MCF 10A (cell line): Measurements from ENCODE around the gene ZIK1. TPM values are rescaled to one million over a fixed set of nuclear protein-coding genes. Genes with fewer than 3 reads are reported as not detected.

Experiments
- BruUV-seq: library from RNA; stranded (reverse); fragments of 400-500 nt; replicated peaks from 2 replicates; lab custom pipeline; 2021; lab: Mats Ljungman, UMichigan
- CTCF ChIA-PET: fragments of 300-600 bp; sonication (Branson Sonifier 250); formaldehyde crosslinking; extraction: SDS; loops from one replicate; lab custom pipeline; 2021; ENCODE audit warnings: antibody characterized with exemption, inconsistent platforms; lab: Yijun Ruan, JAX
- POLR2A ChIA-PET: fragments of 300-600, 350-650 bp; sonication (Branson Sonifier 250); formaldehyde crosslinking; extraction: SDS; loops from one replicate; lab custom pipeline; 2020; ENCODE audit warnings: antibody characterized with exemption, inconsistent platforms; lab: Yijun Ruan, JAX
- DNase-seq: peaks from one replicate; pipeline ENCODE4 v3.0.0-alpha.2; 2018; ENCODE audit not compliant: unreplicated experiment
- H3K27ac Mint-ChIP-seq: one replicate; pipeline ENCODE4 v1.8.0; 2022; ENCODE audit warnings: mild to moderate bottlenecking, low read depth, mixed read lengths; ENCODE audit not compliant: unreplicated experiment
- H3K27me3 Mint-ChIP-seq: one replicate; pipeline ENCODE4 v1.8.0; 2022; ENCODE audit warnings: mixed read lengths; ENCODE audit not compliant: insufficient read depth, unreplicated experiment
- H3K36me3 Mint-ChIP-seq: one replicate; pipeline ENCODE4 v1.8.0; 2022; ENCODE audit warnings: mild to moderate bottlenecking, moderate library complexity, mixed read lengths; ENCODE audit not compliant: insufficient read depth, unreplicated experiment
- H3K4me1 Mint-ChIP-seq: one replicate; pipeline ENCODE4 v1.8.0; 2022; ENCODE audit warnings: mixed read lengths; ENCODE audit not compliant: insufficient read depth, unreplicated experiment
- H3K4me3 Mint-ChIP-seq: one replicate; pipeline ENCODE4 v1.8.0; 2022; ENCODE audit warnings: mild to moderate bottlenecking, moderate library complexity, mixed read lengths; ENCODE audit not compliant: unreplicated experiment
- H3K9me3 Mint-ChIP-seq: one replicate; pipeline ENCODE4 v1.8.0; 2022; ENCODE audit warnings: mixed read lengths; ENCODE audit not compliant: unreplicated experiment
- CTCF ChIP-seq: fragments of 200-600 bp; IDR thresholded peaks from one replicate; pipeline ENCODE4 v1.8.0; 2022; ENCODE audit warnings: antibody characterized with exemption, mild to moderate bottlenecking; ENCODE audit not compliant: unreplicated experiment
- intact Hi-C: fragments of 100-400 bp; cut with micrococcal nuclease; formaldehyde crosslinking; loops from 2 replicates; pipeline ENCODE4 v1.14.1; 2022
- total RNA-seq: library from RNA; stranded (reverse); gene quantifications from 2 replicates; pipeline ENCODE4 v1.2.3, GENCODE V29; 2022

ZIK1 gene
- total RNA-seq, 1 experiment from 2014 or later: not detected

GRCh38 chr19:57637379-57637778, 53.4 kb downstream of the ZIK1 start:
- H3K36me3 Mint-ChIP-seq: peaks cover 69% of the 10 kb centered on the region
- no peaks in the 10 kb centered on the region for H3K27me3 Mint-ChIP-seq
- H3K9me3 Mint-ChIP-seq: peaks cover 31% of the 10 kb centered on the region
- no peak overlapping the region for H3K4me3 Mint-ChIP-seq
- intact Hi-C loops: no loop called here
- no peak overlapping the region for H3K27ac Mint-ChIP-seq
- BruUV-seq: no TSS peak
- TF ChIP-seq CTCF: no peak
- no peak for DNase-seq
- ChIA-PET POLR2A (interaction anchor here (0.7 to 1.0 kb wide), 2 partner anchors 44 to 182 kb away, joined by 3 to 4 read pairs; partner anchors contain the start of gene ZNF551), CTCF (interaction anchor here (0.6 kb wide), 1 partner anchor 53 kb away, joined by 6 read pairs; no protein-coding TSS in a partner anchor)
- peaks cover 16% of the 10 kb centered on the region for H3K4me1 Mint-ChIP-seq

GRCh38 chr19:57641715-57642234, 57.8 kb downstream of the ZIK1 start:
- peaks cover 36% of the 10 kb centered on the region for H3K9me3 Mint-ChIP-seq
- intact Hi-C loops: no loop called here
- H3K36me3 Mint-ChIP-seq: peaks cover 49% of the 10 kb centered on the region
- H3K27ac Mint-ChIP-seq: no peak overlapping the region
- CTCF ChIA-PET: no interaction called here
- DNase-seq: no peak
- no peaks in the 10 kb centered on the region for H3K27me3 Mint-ChIP-seq
- TF ChIP-seq CTCF: no peak
- BruUV-seq: no TSS peak
- POLR2A ChIA-PET: interaction anchor here (3.0 kb wide), 1 partner anchor 8 kb away, joined by 13 read pairs; the partner anchor contains the start of gene ZNF211
- H3K4me3 Mint-ChIP-seq: no peak overlapping the region
- H3K4me1 Mint-ChIP-seq: no peaks in the 10 kb centered on the region

GRCh38 chr19:57642396-57643046, 58.6 kb downstream of the ZIK1 start:
- Mint-ChIP-seq H3K27me3 (no peaks in the 10 kb centered on the region), H3K9me3 (peaks cover 36% of the 10 kb centered on the region), H3K27ac (no peak overlapping the region), H3K4me3 (no peak overlapping the region), H3K36me3 (peaks cover 46% of the 10 kb centered on the region), H3K4me1 (no peaks in the 10 kb centered on the region)
- intact Hi-C loops: no loop called here
- POLR2A ChIA-PET: interaction anchor here (3.0 kb wide), 1 partner anchor 9 kb away, joined by 13 read pairs; the partner anchor contains the start of gene ZNF211
- no TSS peak for BruUV-seq
- no peak for TF ChIP-seq CTCF
- no peak for DNase-seq
- CTCF ChIA-PET: interaction anchor here (0.6 kb wide), 1 partner anchor 261 kb away, joined by 3 read pairs; no protein-coding TSS in a partner anchor

Other genes with a start within 250 kb of the ZIK1 start
- 7.0 and 9.9 TPM in 2 replicates for gene ZNF304, start 232.9 kb upstream of the ZIK1 start, total RNA-seq
- gene TRAPPC2B, start 220.6 kb upstream of the ZIK1 start, total RNA-seq: 6.3 and 9.8 TPM in 2 replicates
- gene ZNF547, start 220.6 kb upstream of the ZIK1 start, total RNA-seq: 3.7 and 4.3 TPM in 2 replicates
- gene ZNF548, start 194.3 kb upstream of the ZIK1 start, total RNA-seq: 23.7 and 40.1 TPM in 2 replicates
- gene ZNF17, start 173.0 kb upstream of the ZIK1 start, total RNA-seq: 7.8 and 8.3 TPM in 2 replicates
- gene ZNF749, start 148.8 kb upstream of the ZIK1 start, total RNA-seq: 19.1 and 21.2 TPM in 2 replicates
- gene VN1R1, start 127.0 kb upstream of the ZIK1 start, total RNA-seq: 0.47 TPM in 2 replicates
- gene ZNF772, start 106.6 kb upstream of the ZIK1 start, total RNA-seq: 9.9 and 10.9 TPM in 2 replicates
- 18.4 and 19.6 TPM in 2 replicates for gene ZNF419, start 96.4 kb upstream of the ZIK1 start, total RNA-seq
- gene ZNF773, start 84.2 kb upstream of the ZIK1 start, total RNA-seq: 11.2 and 12.4 TPM in 2 replicates
- 3.9 and 5.3 TPM in 2 replicates for gene ZNF549, start 56.8 kb upstream of the ZIK1 start, total RNA-seq
- gene ZNF550, start 24.3 kb upstream of the ZIK1 start, total RNA-seq: 14.3 and 17.6 TPM in 2 replicates
- 5.0 and 5.6 TPM in 2 replicates for gene ZNF416, start 5.2 kb upstream of the ZIK1 start, total RNA-seq
- gene ZNF530, start 15.7 kb downstream of the ZIK1 start, total RNA-seq: 2.4 and 2.8 TPM in 2 replicates
- gene ZNF134, start 30.1 kb downstream of the ZIK1 start, total RNA-seq: 16.4 and 18.8 TPM in 2 replicates
- 5.7 and 11.4 TPM in 2 replicates for gene ZNF211, start 49.0 kb downstream of the ZIK1 start, total RNA-seq
- not detected in 2 replicates for gene ZSCAN4, start 84.8 kb downstream of the ZIK1 start, total RNA-seq
- 5.8 and 6.8 TPM in 2 replicates for gene ZNF551, start 97.8 kb downstream of the ZIK1 start, total RNA-seq
- gene ZNF154, start 125.1 kb downstream of the ZIK1 start, total RNA-seq: not detected in 2 replicates
- 1.9 TPM in 2 replicates for gene ZNF671, start 143.5 kb downstream of the ZIK1 start, total RNA-seq
- gene ZNF776, start 162.7 kb downstream of the ZIK1 start, total RNA-seq: 9.9 and 13.3 TPM in 2 replicates
- 13.4 and 13.9 TPM in 2 replicates for gene ZNF586, start 185.5 kb downstream of the ZIK1 start, total RNA-seq
- gene ZNF552, start 230.8 kb downstream of the ZIK1 start, total RNA-seq: 5.5 and 5.6 TPM in 2 replicates
- 19.0 and 19.4 TPM in 2 replicates for gene ZNF587B, start 246.2 kb downstream of the ZIK1 start, total RNA-seq